Retina (tissue), 1 donor: Measurements from ENCODE around the gene TMUB1.

ENCODE experiments used
- DNase-seq: peaks from one replicate; pipeline ENCODE4 v3.0.0-alpha.2; 2016

The TMUB1 gene

GRCh38 chr7:151101621-151102396 lies 18.5 kb upstream of the TMUB1 start:
- DNase-seq, result no peak

GRCh38 chr7:151100921-151101320 lies 17.6 kb upstream of the TMUB1 start:
- DNase-seq, result no peak

GRCh38 chr7:151099486-151100211 lies 16.4 kb upstream of the TMUB1 start:
- no peak for DNase-seq

GRCh38 chr7:151095828-151096475 lies 12.7 kb upstream of the TMUB1 start:
- no peak for DNase-seq

GRCh38 chr7:151095123-151095797 lies 12.0 kb upstream of the TMUB1 start:
- no peak for DNase-seq

- DNase-seq, result no peak
Measured at GRCh38 chr7:151094675-151095074, 11.4 kb upstream of the TMUB1 start.

GRCh38 chr7:151093748-151094147 lies 10.5 kb upstream of the TMUB1 start:
- no peak for DNase-seq

GRCh38 chr7:151091988-151092387 lies 8.7 kb upstream of the TMUB1 start:
- no peak for DNase-seq

GRCh38 chr7:151091431-151091830 lies 8.1 kb upstream of the TMUB1 start:
- no peak for DNase-seq

GRCh38 chr7:151091003-151091402 lies 7.7 kb upstream of the TMUB1 start:
- no peak for DNase-seq

GRCh38 chr7:151089893-151090730 lies 6.8 kb upstream of the TMUB1 start:
- no peak for DNase-seq

- peak; percentile 73 for DNase-seq
Measured at GRCh38 chr7:151088856-151089699, 5.8 kb upstream of the TMUB1 start.

GRCh38 chr7:151088019-151088855 lies 4.9 kb upstream of the TMUB1 start:
- peak; percentile 49 for DNase-seq

- DNase-seq, result peak; percentile 69
Measured at GRCh38 chr7:151087245-151088018, 4.1 kb upstream of the TMUB1 start.

GRCh38 chr7:151086802-151087244 lies 3.5 kb upstream of the TMUB1 start:
- DNase-seq, result peak; percentile 80

GRCh38 chr7:151085691-151086620 lies 2.7 kb upstream of the TMUB1 start, which contains the start of gene AGAP3:
Gene AGAP3, plus strand, starts transcription at chr7:151086475. Its CDS starts 267 bp downstream, at chr7:151086742.
- DNase-seq, result peak; percentile 92

GRCh38 chr7:151085329-151085690 lies 2.0 kb upstream of the TMUB1 start:
- no peak for DNase-seq

- no peak for DNase-seq
Measured at GRCh38 chr7:151083824-151084160, 499 bp upstream of the TMUB1 start.
